Fibroblast of skin of left biceps (primary cell): ENCODE data around the gene EXTL1.

Experiments
- DNase-seq, 2 experiments: peaks; one replicate each; pipeline ENCODE4 v3.0.0-alpha.2; 2013; ENCODE audit warnings: low read depth in 2 of 2

The EXTL1 gene

GRCh38 chr1:25997828-25998761, 23.5 kb upstream of the EXTL1 start, which contains the start of gene PAFAH2:
TSS of gene PAFAH2 (minus strand) at chr1:25998063. CDS start at chr1:25990816, 7,247 bp downstream.
- DNase-seq, result peak; percentile 99

- DNase-seq, result no peak
These were observed 22.4 kb upstream of the EXTL1 start for GRCh38 chr1:25999041-25999800.

GRCh38 chr1:26003262-26003661, 18.3 kb upstream of the EXTL1 start:
- no peak for DNase-seq

GRCh38 chr1:26003756-26004155, 17.8 kb upstream of the EXTL1 start:
- no peak for DNase-seq

- DNase-seq, result no peak
These were observed 16.0 kb upstream of the EXTL1 start for GRCh38 chr1:26005434-26006105.

- no peak for DNase-seq
These were observed 14.9 kb upstream of the EXTL1 start for GRCh38 chr1:26006710-26007109.

GRCh38 chr1:26009796-26010447, 11.7 kb upstream of the EXTL1 start:
- DNase-seq, result no peak

GRCh38 chr1:26010825-26011224, 10.8 kb upstream of the EXTL1 start:
- DNase-seq, result no peak

- no peak for DNase-seq
These were observed 8.7 kb upstream of the EXTL1 start for GRCh38 chr1:26012864-26013263.

GRCh38 chr1:26014179-26014578, 7.4 kb upstream of the EXTL1 start:
- no peak for DNase-seq

GRCh38 chr1:26015358-26015757, 6.2 kb upstream of the EXTL1 start:
- no peak for DNase-seq

- no peak for DNase-seq
These were observed 5.2 kb upstream of the EXTL1 start for GRCh38 chr1:26016258-26016952.

- no peak for DNase-seq
These were observed 4.5 kb upstream of the EXTL1 start for GRCh38 chr1:26016953-26017545.

GRCh38 chr1:26017606-26018005, 4.0 kb upstream of the EXTL1 start:
- no peak for DNase-seq

- DNase-seq, result no peak
These were observed 1.8 kb upstream of the EXTL1 start for GRCh38 chr1:26019641-26020315.

- no peak for DNase-seq
These were observed 1.2 kb upstream of the EXTL1 start for GRCh38 chr1:26020330-26020768.

GRCh38 chr1:26020941-26021646, 481 bp upstream of the EXTL1 start:
- DNase-seq, result no peak

- no peak for DNase-seq
These were observed 817 bp downstream of the EXTL1 start for GRCh38 chr1:26022404-26022779.

- no peak for DNase-seq
These were observed 1.4 kb downstream of the EXTL1 start for GRCh38 chr1:26023009-26023408.
